TTC549 (cell line): Measurements from ENCODE around the gene PTPRG.

Experiments used
- FAIRE-seq: peaks from 2 replicates; lab custom pipeline; 2012; peaks lifted over from hg19 to GRCh38; lab: Jason Lieb, UNC

Gene PTPRG

GRCh38 chr3:61769266-61769990 lies 208.1 kb downstream of the PTPRG start:
- no peak for FAIRE-seq

DNA sequence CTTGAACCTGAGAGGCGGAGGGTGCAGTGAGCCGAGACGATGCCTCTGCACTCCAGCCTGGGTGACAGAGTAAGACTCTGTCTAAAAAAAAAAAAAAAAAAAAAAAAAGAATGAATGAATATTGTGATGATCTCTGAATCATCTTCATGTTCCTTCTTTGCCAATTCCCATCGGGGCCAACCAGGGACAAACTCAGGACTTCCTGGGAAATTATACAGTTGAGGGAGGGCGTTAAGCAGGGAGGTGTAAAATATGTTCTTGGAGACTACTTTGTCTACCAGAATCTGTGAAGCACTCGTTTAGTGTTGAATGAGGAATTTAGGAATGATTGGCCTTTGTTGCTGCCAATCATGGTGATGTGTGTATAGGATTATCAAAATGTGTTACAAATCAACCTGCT lies 210.6 kb downstream of the PTPRG start:
- FAIRE-seq, result no peak

- no peak for FAIRE-seq
Observed at GRCh38 chr3:61772456-61772855, 211.1 kb downstream of the PTPRG start.

- no peak for FAIRE-seq
Observed at GRCh38 chr3:61774279-61774890, 213.0 kb downstream of the PTPRG start.

DNA sequence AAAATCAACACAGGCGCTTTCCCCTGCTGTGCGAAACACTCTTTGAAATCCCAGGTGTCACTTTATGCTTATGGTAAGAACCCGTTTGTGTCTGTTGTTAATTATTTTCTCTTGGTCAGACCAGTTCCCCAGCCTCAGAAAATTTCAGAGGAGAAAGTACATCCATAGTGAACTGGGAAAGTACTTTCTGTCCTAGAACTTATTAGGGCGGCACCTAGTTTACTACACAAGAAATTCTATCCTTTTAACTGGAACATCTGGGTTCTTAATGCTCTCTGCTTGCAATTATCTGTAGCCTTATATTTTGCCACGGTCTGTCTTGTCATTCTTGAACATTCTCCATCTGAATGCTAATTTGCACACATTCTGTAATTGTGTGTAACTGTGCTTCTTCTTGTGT lies 215.0 kb downstream of the PTPRG start:
- no peak for FAIRE-seq

DNA sequence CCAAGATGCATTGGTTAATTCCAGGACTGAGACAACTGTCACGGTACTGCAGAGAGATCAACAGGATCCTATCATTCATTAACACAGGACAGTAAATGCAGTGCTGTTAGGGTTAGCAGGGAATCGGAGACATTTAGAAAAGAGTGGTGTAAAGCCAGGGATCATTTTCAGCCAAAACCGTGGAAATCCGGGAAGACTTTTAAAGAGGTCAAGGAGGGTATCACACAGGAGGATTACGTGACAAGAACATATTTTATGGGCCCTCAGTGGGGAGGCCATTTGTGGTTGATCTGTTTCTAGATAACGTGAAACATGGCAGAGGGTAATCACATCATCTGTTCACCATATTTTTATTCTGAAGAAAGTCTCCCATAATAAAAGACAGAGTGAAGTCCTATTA lies 216.1 kb downstream of the PTPRG start:
- no peak for FAIRE-seq

GRCh38 chr3:61778095-61778494 lies 216.7 kb downstream of the PTPRG start:
- FAIRE-seq, result no peak

GRCh38 chr3:61780016-61780415 lies 218.6 kb downstream of the PTPRG start:
- FAIRE-seq, result no peak

DNA sequence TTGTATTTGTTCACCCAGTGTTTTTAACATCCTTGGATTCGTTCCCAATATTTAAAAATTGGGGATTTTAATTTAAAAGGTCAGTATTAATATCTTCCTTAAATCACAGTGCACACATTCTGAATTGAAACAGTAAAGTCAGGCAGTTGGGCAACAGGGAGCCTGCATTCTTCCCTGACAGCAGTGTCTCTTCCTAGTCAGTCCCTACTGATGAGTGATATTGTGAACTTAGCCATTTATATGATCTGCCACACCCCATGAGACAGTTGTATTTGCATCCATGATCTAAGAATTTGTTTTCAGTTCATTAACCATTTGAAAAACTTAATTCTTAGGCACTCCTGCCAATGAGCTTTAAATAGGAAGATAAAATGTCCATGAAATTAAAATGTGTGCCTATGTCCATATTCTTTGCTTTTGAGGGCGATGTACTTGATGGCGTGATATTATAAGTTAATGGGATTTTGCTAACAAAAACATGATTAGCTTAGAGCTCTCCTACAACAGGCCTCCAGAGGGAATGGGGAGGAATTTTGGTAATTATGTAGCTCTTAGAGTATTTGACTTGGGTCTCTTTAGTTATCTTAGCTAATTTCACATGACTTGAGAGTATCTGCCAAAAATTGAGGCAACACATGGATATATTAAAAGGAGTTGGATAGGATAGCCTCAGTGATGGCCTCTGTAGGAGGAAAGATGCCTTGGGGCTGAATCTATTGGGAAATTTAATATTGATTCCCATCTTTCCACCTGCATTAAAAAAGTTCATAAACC lies 219.3 kb downstream of the PTPRG start:
- FAIRE-seq, result no peak

DNA sequence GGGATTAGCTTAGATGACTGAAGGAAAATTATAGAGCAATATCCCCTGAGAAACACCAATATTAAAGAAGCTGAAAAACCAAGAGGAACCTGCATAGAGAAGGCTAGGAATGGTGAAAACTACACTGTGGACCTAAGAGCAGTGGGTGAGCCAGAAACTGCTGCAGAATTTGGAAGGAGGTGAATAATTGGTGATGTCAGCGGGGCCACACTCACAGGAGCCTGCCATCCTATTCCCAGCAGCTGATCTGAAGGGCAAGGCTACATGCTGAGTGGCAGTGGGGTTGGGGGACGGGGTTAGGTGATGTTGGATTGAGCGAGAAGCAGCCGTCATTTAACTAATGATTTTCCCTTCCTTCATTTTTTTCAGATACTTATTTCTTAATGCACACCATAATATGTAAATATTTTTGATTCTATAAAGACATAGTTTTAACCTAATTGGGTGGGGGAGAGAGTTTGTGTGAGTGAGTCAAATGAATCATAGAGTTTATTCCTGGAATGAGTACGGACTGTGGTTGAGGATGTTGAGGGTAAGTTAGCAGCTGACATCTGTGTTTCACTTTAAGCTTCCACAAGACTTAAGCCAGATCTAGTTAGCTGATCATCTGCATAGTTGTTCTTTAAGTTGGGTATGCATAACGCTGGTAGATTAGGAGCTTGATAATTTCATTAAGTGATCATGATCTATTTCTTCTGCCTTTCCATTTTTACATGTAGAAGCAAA lies 222.8 kb downstream of the PTPRG start:
- FAIRE-seq, result no peak

DNA sequence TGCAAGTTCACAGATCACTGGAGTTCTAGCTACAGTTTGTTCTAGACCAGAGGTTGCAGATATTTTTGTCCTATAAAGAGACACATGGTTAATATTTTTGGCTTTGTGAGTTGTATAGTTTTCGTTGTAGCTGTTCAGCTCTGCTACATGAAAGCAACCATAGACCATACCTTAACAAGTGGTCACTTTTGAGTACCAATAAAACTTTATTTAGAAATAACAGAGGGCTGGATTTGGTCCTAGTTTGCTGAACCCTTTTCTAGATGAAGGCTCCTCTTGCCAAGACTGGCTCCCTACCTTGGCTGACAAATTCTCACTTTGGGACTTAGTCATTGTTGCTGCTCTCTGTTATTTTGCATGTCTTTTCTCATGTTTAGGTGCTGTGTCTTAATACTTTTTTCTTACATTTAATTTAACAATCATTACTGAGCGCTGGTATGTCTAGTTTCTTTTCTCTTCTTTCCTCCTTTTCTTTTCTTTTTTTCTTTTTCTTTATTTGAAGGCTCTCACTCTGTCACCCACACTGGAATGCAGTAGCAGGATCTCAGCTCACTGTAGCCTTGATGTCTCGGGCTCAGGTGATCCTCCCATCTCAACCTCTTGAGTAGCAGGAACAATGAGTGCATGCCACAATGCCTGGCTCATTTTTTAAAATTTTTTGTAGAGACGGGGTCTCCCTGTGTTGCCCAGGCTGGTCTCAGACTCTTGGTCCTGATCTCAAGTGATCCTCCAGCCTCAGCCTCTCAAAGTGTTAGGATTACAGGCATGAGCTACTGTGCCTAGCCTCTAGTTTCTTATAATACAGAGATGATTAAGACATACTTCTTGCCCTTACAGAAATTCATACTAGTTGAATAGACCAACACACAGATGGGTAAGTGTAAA lies 227.5 kb downstream of the PTPRG start:
- no peak for FAIRE-seq

- FAIRE-seq, result no peak
Observed at GRCh38 chr3:61789861-61790260, 228.5 kb downstream of the PTPRG start.

DNA sequence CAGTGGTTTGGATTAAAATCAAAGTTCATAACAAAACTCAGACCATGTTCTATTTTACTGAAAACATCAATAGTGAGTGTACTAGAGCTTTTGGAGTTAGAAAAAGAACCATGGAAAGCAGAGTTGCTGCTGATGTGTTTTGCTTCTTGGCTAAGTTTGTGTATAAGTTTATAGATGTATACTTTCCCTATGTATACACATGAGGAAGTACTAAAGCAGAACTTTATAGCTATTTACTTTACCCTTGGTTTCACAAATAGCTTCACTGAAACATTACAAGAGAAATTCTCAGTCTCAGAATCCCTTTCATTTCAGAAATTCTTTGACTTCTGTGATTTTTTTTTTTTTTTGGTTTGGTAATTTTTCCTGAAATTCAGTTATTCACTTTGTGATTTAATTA lies 229.0 kb downstream of the PTPRG start:
- FAIRE-seq, result no peak

DNA sequence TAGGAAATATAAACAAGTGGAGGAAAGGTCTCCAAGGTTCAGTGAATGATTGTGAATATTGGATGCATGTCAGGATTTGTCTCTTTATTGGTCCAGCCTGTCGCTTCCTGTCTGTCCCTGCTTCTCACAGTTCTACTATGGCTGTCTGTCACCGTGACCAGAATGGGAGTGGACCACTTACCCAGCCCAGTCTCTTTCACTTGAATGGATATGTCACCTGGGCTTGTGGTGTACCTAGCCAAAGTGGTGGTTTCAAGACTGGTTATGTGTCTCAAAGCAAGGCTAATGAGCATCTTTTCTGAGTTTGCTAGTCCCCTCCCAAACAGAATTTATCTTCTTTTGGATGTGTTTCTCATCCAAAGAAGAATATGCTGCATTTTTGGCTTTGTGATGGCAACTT lies 231.7 kb downstream of the PTPRG start:
- FAIRE-seq, result no peak

DNA sequence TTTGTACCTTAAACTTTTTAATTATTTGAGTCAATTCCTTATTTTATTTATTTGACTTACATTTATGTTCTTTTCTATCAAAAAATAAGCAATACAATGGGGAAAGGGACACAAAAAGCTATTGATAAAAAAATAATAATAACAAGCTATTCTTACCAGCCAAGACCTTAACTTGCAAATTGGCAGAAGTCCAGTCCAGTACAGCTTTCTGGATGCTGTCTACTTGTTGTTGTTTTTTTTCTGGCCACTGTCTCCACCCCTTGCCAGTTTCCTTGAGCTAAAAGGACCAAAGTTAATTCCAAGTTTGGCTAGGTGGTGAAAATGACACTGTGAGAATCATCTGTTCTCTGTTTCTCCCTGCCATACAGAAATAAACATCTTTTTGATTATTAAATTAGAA lies 232.2 kb downstream of the PTPRG start:
- no peak for FAIRE-seq

DNA sequence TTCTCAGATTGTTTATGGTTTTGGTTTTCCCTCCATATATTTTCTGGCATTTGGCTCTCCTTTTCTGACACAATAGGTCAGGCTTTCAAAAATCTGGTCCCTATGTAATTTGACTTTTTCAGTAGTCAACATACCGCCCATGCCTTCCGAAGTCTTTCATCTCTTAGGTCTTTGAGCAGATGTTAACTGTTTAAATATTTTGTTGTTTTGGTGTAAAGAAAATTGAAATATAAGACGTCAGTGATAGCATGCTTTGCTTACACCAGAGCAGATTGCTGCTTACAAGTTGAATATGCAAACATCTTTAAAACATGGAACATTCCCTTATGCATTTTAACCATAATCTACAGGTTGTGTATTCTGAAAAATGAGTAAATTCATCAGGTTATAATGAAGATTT lies 233.0 kb downstream of the PTPRG start:
- no peak for FAIRE-seq

DNA sequence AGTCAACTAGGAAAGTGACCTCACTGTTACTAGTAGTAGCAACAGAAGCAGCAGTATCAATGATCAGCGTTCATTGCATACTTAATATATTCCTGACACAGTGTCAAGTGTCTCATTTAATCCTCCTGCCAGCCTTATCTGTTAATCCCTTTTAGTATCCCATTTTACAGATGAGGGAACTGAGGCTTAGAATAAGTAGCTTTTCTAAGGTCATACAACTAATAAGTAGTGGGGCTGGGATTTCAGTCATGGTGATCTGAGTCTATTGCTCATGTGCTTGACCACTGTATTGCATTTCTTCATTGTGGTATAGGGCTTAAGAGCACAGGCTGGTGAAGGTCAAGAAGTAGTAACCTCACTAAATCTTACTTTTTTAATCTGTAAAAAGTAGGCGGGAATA lies 233.6 kb downstream of the PTPRG start:
- no peak for FAIRE-seq

- FAIRE-seq, result no peak
Observed at GRCh38 chr3:61796088-61796680, 234.8 kb downstream of the PTPRG start.

DNA sequence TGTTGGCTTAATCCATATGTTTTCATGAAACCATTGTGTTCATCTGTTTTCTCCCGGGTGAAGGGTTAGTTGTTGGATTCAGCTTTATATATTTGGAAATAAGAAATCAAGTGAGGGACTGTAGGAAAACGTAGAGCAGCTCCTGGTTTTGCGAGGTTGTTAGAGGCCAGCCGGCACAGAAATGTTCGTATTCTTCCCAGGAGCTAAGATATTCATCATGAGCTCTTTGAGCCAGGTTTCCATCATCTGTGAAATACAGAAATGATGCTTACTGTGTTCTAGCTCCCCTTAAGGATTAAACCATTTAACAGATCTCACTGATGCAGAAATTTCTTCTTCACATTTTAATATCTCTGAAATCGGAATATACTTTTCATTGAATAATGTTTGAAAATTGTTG lies 235.5 kb downstream of the PTPRG start:
- FAIRE-seq, result no peak

- FAIRE-seq, result no peak
Observed at GRCh38 chr3:61802772-61803171, 241.4 kb downstream of the PTPRG start.

- no peak for FAIRE-seq
Observed at GRCh38 chr3:61803983-61804382, 242.6 kb downstream of the PTPRG start.
